H1 (cell line): ENCODE measurements around the gene TEAD3. TPM values are rescaled to one million over a fixed set of nuclear protein-coding genes. Genes with fewer than 3 reads are reported as not detected.

Experiments
- CTCF ChIA-PET: fragments of 300-600 bp; sonication (Branson Sonifier 250); formaldehyde crosslinking; loops from one replicate; lab custom pipeline; 2021; ENCODE audit not compliant: partially characterized antibody; lab: Charles Lee
- POLR2A ChIA-PET: fragments of 300-600 bp; sonication (Branson Sonifier 250); formaldehyde crosslinking; loops from one replicate; lab custom pipeline; 2021; ENCODE audit warnings: inconsistent platforms; ENCODE audit not compliant: partially characterized antibody; lab: Charles Lee
- DNase-seq, 2 experiments: peaks; one replicate each; pipeline versions ENCODE4 v3.0.0 to v3.0.0-alpha.2; 2010 to 2022; ENCODE audit warnings: low spot score in 2 of 2, low read depth in 1 of 2, mixed read lengths in 1 of 2
- FAIRE-seq: peaks from 2 replicates; lab custom pipeline; 2011; peaks lifted over from hg19 to GRCh38; lab: Jason Lieb, UNC
- H2AFZ ChIP-seq: 2 replicates; pipeline ENCODE4 v1.8.1; 2012; ENCODE audit warnings: low read length, inconsistent platforms
- H2AK5ac ChIP-seq: 2 replicates; pipeline ENCODE4 v1.6.1; 2013; ENCODE audit warnings: low read depth, low read length
- H2BK120ac ChIP-seq: replicated peaks from 2 replicates; pipeline ENCODE3; 2013; ENCODE audit warnings: low read depth, low read length, inconsistent platforms
- H2BK12ac ChIP-seq: 2 replicates; pipeline ENCODE4 v1.6.1; 2013; ENCODE audit warnings: low read depth, low read length
- H2BK15ac ChIP-seq: 2 replicates; pipeline ENCODE4 v1.6.1; 2013; ENCODE audit warnings: low read length
- H2BK20ac ChIP-seq: 2 replicates; pipeline ENCODE4 v1.6.1; 2013; ENCODE audit warnings: low read length
- H2BK5ac ChIP-seq: 2 replicates; pipeline ENCODE4 v1.6.1; 2013; ENCODE audit warnings: low read depth, low read length
- H3K14ac ChIP-seq: 2 replicates; pipeline ENCODE4 v1.6.1; 2013; ENCODE audit warnings: inconsistent platforms; ENCODE audit not compliant: insufficient read length
- H3K18ac ChIP-seq: 2 replicates; pipeline ENCODE4 v1.6.1; 2013; ENCODE audit warnings: low read length; ENCODE audit errors: extremely low read depth
- H3K23ac ChIP-seq: 2 replicates; pipeline ENCODE4 v1.6.1; 2013; ENCODE audit warnings: inconsistent platforms; ENCODE audit not compliant: insufficient read length
- H3K23me2 ChIP-seq: 2 replicates; pipeline ENCODE4 v1.6.1; 2013; ENCODE audit warnings: low read depth, low read length
- H3K27ac ChIP-seq: 2 replicates; pipeline ENCODE4 v1.6.1; 2011; ENCODE audit warnings: low read depth, low read length, inconsistent platforms
- H3K27me3 ChIP-seq, 4 experiments: replicated peaks in 1 of 4; 1 replicate in 1 of 4; 2 replicates in 3 of 4; pipeline versions ENCODE4 v1.6.1 to v1.8.1; 2011 to 2013; ENCODE audit warnings: low read length in 3 of 4, mild to moderate bottlenecking in 3 of 4, inconsistent platforms in 2 of 4, mixed read lengths in 2 of 4, moderate library complexity in 1 of 4; ENCODE audit not compliant: control insufficient read depth in 3 of 4, insufficient read depth in 3 of 4; ENCODE audit errors: extremely low read depth in 1 of 4
- H3K36me3 ChIP-seq, 4 experiments: 2 replicates each; pipeline versions ENCODE4 v1.6.1 to v1.8.1; 2011 to 2013; ENCODE audit warnings: mild to moderate bottlenecking in 4 of 4, low read length in 3 of 4, moderate library complexity in 2 of 4, control low read depth in 1 of 4, inconsistent platforms in 1 of 4; ENCODE audit not compliant: insufficient read depth in 4 of 4, control insufficient read depth in 2 of 4
- H3K4ac ChIP-seq: replicated peaks from 2 replicates; pipeline ENCODE3; 2013; ENCODE audit warnings: low read length, low read depth, mixed read lengths, inconsistent platforms; ENCODE audit not compliant: insufficient read length
- H3K4me1 ChIP-seq, 4 experiments: replicated peaks in 1 of 4; 1 replicate in 1 of 4; 2 replicates in 3 of 4; pipeline versions ENCODE4 v1.6.1 to v1.8.1; 2011 to 2013; ENCODE audit warnings: low read length in 3 of 4, inconsistent platforms in 2 of 4, mixed read lengths in 1 of 4; ENCODE audit not compliant: insufficient read depth in 4 of 4, control insufficient read depth in 3 of 4
- H3K4me2 ChIP-seq, 2 experiments: 2 replicates each; pipeline versions ENCODE4 v1.6.1 to v1.8.1; 2011 to 2013; ENCODE audit warnings: low read depth in 2 of 2, low read length in 2 of 2, control low read depth in 1 of 2, inconsistent platforms in 1 of 2, mild to moderate bottlenecking in 1 of 2; ENCODE audit not compliant: insufficient read depth in 1 of 2
- H3K4me3 ChIP-seq, 4 experiments: fragments of 200-600, 300-600 bp in 1 of 4; sonication (generic), shearing (Covaris generic), sonication (Bioruptor Twin) in 1 of 4; 2 replicates each; pipeline versions ENCODE4 v1.5.1 to v1.8.1; 2011 to 2016; ENCODE audit warnings: low read length in 4 of 4, low read depth in 3 of 4, control low read depth in 2 of 4, inconsistent platforms in 2 of 4, mild to moderate bottlenecking in 2 of 4, mixed read lengths in 1 of 4, moderate library complexity in 1 of 4; ENCODE audit not compliant: insufficient read depth in 2 of 4; ENCODE audit errors: extremely low read depth in 1 of 4
- H3K56ac ChIP-seq: replicated peaks from 2 replicates; pipeline ENCODE3; 2013; ENCODE audit warnings: low read depth, mild to moderate bottlenecking, mixed read lengths, low read length, inconsistent platforms; ENCODE audit not compliant: insufficient read length
- H3K79me1 ChIP-seq: 2 replicates; pipeline ENCODE4 v1.6.1; 2013; ENCODE audit warnings: low read depth, low read length, control low read depth
- H3K79me2 ChIP-seq, 2 experiments: 2 replicates each; pipeline versions ENCODE4 v1.6.1 to v1.8.1; 2012 to 2013; ENCODE audit warnings: low read length in 2 of 2, mild to moderate bottlenecking in 2 of 2, inconsistent platforms in 1 of 2; ENCODE audit not compliant: insufficient read depth in 2 of 2, control insufficient read depth in 1 of 2
- H3K9ac ChIP-seq, 4 experiments: replicated peaks in 1 of 4; 1 replicate in 1 of 4; 2 replicates in 3 of 4; pipeline versions ENCODE4 v1.6.1 to v1.8.1; 2011 to 2013; ENCODE audit warnings: low read depth in 3 of 4, low read length in 3 of 4, control low read depth in 2 of 4, mild to moderate bottlenecking in 2 of 4, moderate library complexity in 2 of 4, inconsistent platforms in 1 of 4; ENCODE audit errors: extremely low read depth in 1 of 4
- H3K9me3 ChIP-seq, 2 experiments: 2 replicates each; pipeline versions ENCODE4 v1.6.1 to v1.8.1; 2012 to 2013; ENCODE audit warnings: mild to moderate bottlenecking in 2 of 2, moderate library complexity in 2 of 2, control low read depth in 1 of 2, inconsistent platforms in 1 of 2, low read depth in 1 of 2, low read length in 1 of 2, mixed read lengths in 1 of 2; ENCODE audit not compliant: insufficient read depth in 2 of 2
- H4K20me1 ChIP-seq, 2 experiments: replicated peaks in 1 of 2; 2 replicates each; pipeline versions ENCODE3 to v1.8.1; 2011 to 2013; ENCODE audit warnings: inconsistent platforms in 2 of 2, low read length in 2 of 2, mild to moderate bottlenecking in 1 of 2; ENCODE audit not compliant: insufficient read depth in 2 of 2, control insufficient read depth in 1 of 2
- H4K5ac ChIP-seq: 2 replicates; pipeline ENCODE4 v1.6.1; 2013; ENCODE audit warnings: low read length, low read depth, mixed read lengths, inconsistent platforms; ENCODE audit not compliant: insufficient read length
- H4K8ac ChIP-seq: 2 replicates; pipeline ENCODE4 v1.8.0; 2013; ENCODE audit warnings: mild to moderate bottlenecking, moderate library complexity, low read length, inconsistent platforms; ENCODE audit not compliant: insufficient read depth; ENCODE audit errors: extremely low read depth
- H4K91ac ChIP-seq: replicated peaks from 2 replicates; pipeline ENCODE3; 2013; ENCODE audit warnings: low read length, mixed read lengths, inconsistent platforms; ENCODE audit not compliant: insufficient read length
- EP300 ChIP-seq, 2 experiments: IDR thresholded peaks; 1 replicate in 1 of 2; 2 replicates in 1 of 2; pipeline ENCODE4 v1.6.1; 2011 to 2012; ENCODE audit warnings: low read depth in 2 of 2, low read length in 2 of 2, mild to moderate bottlenecking in 2 of 2, borderline replicate concordance in 1 of 2, inconsistent platforms in 1 of 2, moderate library complexity in 1 of 2
- HDAC6 ChIP-seq: IDR thresholded peaks from one replicate; pipeline ENCODE4 v1.7.1; 2012; ENCODE audit warnings: low read depth, mild to moderate bottlenecking, inconsistent platforms, low read length, moderate library complexity
- NANOG ChIP-seq: IDR thresholded peaks from 2 replicates; pipeline ENCODE4 v1.6.1; 2011; ENCODE audit warnings: low read length, low read depth, mild to moderate bottlenecking, inconsistent platforms; ENCODE audit not compliant: insufficient read depth, poor library complexity, severe bottlenecking
- RAD21 ChIP-seq, 2 experiments: IDR thresholded peaks in 1 of 2; conservative IDR thresholded peaks in 1 of 2; 2 replicates each; pipeline ENCODE4 v1.6.1; 2011; ENCODE audit warnings: low read depth in 2 of 2, low read length in 2 of 2, improper control_type of control experiment in 1 of 2, inconsistent platforms in 1 of 2, mild to moderate bottlenecking in 1 of 2, moderate library complexity in 1 of 2
- SRF ChIP-seq: IDR thresholded peaks from 2 replicates; pipeline ENCODE4 v1.6.1; 2011; ENCODE audit warnings: mild to moderate bottlenecking, low read depth, low read length, moderate library complexity
- TEAD4 ChIP-seq: IDR thresholded peaks from 2 replicates; pipeline ENCODE4 v1.6.1; 2012; ENCODE audit warnings: low read depth, low read length, inconsistent platforms, mixed read lengths
- YY1 ChIP-seq: IDR thresholded peaks from 2 replicates; pipeline ENCODE4 v1.6.1; 2011; ENCODE audit warnings: low read depth, mild to moderate bottlenecking, low read length
- WGBS, 2 experiments: shearing (Covaris generic) in 1 of 2; methylation state at CpG; one replicate each; pipeline versions ENCODE4 v1.1.6 to v1.1.7; 2013 to 2015; ENCODE audit warnings: low lambda C conversion rate in 2 of 2, mixed read lengths in 2 of 2, inconsistent platforms in 1 of 2, low coverage in 1 of 2, missing lambda C conversion rate in 1 of 2; ENCODE audit not compliant: insufficient replicate concordance in 2 of 2, insufficient coverage in 1 of 2, insufficient read length in 1 of 2; ENCODE audit errors: extremely low coverage in 1 of 2, missing lambda C conversion rate in 1 of 2; 5-methylcytosine and 5-hydroxymethylcytosine counted together
- polyA plus RNA-seq, 7 experiments: library from polyadenylated mRNA; depleted of rRNA in 3 of 7; stranded (reverse) in 5 of 7; unstranded in 2 of 7; fragments of >200 nt in 5 of 7; fragments of 200-250 nt in 2 of 7; gene quantifications; 1 replicate in 5 of 7; 2 replicates in 1 of 7; 4 replicates in 1 of 7; pipeline versions ENCODE4 v1.2.1 to v1.2.3, GENCODE V29; 2011 to 2013; ENCODE audit warnings: missing spikeins in 2 of 7, mixed read lengths in 2 of 7
- total RNA-seq: library from RNA; stranded (reverse); fragmentation: NEBNext Ultra II Directional; extraction: Animal tissue kit (Norgen Biotek cat#: 25700); gene quantifications from 2 replicates; pipeline ENCODE4 v1.2.1, GENCODE V29; 2021
- TF ChIP-seq, protein P1 (sequence below), 3 experiments: IDR thresholded peaks; 1 replicate in 2 of 3; 2 replicates in 1 of 3; pipeline versions ENCODE4 v1.5.1 to v1.6.1; 2011; ENCODE audit warnings: low read length in 3 of 3, mild to moderate bottlenecking in 3 of 3, inconsistent platforms in 2 of 3, low read depth in 1 of 3, moderate library complexity in 1 of 3; ENCODE audit not compliant: insufficient read depth in 1 of 3; ENCODE audit errors: control extremely low read depth in 1 of 3

Gene TEAD3
- total and polyA plus RNA-seq, 2 of the 8 experiments (the other 6 are each of a cell fraction or from before 2014, with no cell fraction given) = 20.1 to 28.7 TPM

DNA sequence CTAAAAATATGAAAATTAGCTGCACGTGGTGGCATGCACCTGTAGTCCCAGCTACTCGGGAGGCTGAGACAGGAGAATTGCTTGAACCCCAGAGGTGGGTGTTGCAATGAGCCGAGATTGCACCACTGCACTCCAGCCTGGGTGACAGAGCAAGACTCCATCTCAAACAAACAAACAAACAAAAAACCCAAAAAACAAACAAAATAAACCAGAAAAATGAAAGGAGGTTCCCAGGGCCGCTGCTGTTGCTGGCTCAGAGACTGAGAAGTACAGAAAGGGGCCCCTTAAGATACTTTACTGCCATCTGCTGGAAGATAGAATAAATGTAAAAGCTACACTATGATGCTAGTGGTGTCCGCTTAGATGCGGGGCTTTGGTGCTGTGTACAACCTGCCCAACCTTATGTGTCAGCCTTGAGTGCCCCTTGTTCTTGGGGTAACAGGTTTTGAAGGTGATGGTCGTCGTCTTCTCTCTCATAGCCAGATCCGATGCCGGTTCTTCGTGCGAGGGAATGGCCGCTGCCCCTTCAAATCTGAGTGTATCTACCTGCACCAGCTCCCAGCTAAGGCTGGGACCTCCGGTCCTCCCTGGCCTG, 47.5 kb downstream of the TEAD3 start:
- H4K5ac ChIP-seq = no peak overlapping the region
- H3K27me3 ChIP-seq = no peaks in the 10 kb centered on the region
- H3K18ac ChIP-seq = no peak overlapping the region
- H3K4me1 ChIP-seq = peaks cover 3 to 11% (median 8%) of the 10 kb centered on the region in 4 experiments; a peak in 6 of 7 replicates
- WGBS, 2 experiments = 48% methylated on average over 14 of the region's 14 CpGs; no CpG with 5 or more reads in 1 of the 2 experiments
- H4K20me1 ChIP-seq = peaks cover 0 to 2% of the 10 kb centered on the region in 2 experiments
- H3K9ac ChIP-seq = no peak overlapping the region
- H3K14ac ChIP-seq = no peak overlapping the region
- H3K4me3 ChIP-seq = no peak overlapping the region
- H2BK5ac ChIP-seq = no peak overlapping the region
- no peaks in the 10 kb centered on the region for H3K9me3 ChIP-seq
- H2AK5ac ChIP-seq = no peak overlapping the region
- H3K23me2 ChIP-seq = peaks cover 8% of the 10 kb centered on the region; the same call in 1 of the 2 replicates
- no peak overlapping the region for H3K27ac ChIP-seq
- CTCF ChIA-PET = interaction anchor here (0.6 to 11.0 kb wide), 43 partner anchors 8 to 1563 kb away, joined by 3 to 161 read pairs (median 5); partner anchors contain the start of genes DEF6, PPARD and RPL10A
- no peaks in the 10 kb centered on the region for H3K79me2 ChIP-seq
- DNase-seq = peak in 1 of 2 experiments; percentile 56
- H3K79me1 ChIP-seq = no peaks in the 10 kb centered on the region
- H3K4ac ChIP-seq = no peak overlapping the region
- H2BK120ac ChIP-seq = no peak overlapping the region
- POLR2A ChIA-PET = interaction anchor here (1.1 to 12.4 kb wide), 3 partner anchors 21 to 107 kb away, joined by 4 to 197 read pairs (median 4); partner anchors contain the start of gene RPL10A
- no peak overlapping the region for H4K91ac ChIP-seq
- H3K4me2 ChIP-seq = no peak overlapping the region
- H2BK15ac ChIP-seq = no peak overlapping the region
- H2BK12ac ChIP-seq = peak overlapping the region; percentile 56; the same call in 1 of the 2 replicates
- TF ChIP-seq TEAD4 (no peak), YY1 (no peak), SRF (no peak), HDAC6 (no peak), NANOG (no peak), RAD21 (IDR thresholded peaks at IDR 0.05 in 1 of 2, conservative IDR thresholded peaks at IDR 0.05 in 1 of 2; ENCODE audit: low read depth in 2 of 2, low read length in 2 of 2) (peak; percentile 88 to 93), EP300 (IDR thresholded peaks at IDR 0.05; ENCODE audit: borderline replicate concordance in 1 of 2, low read depth in 2 of 2, low read length in 2 of 2) (no peak)
- TF ChIP-seq, protein P1, sequence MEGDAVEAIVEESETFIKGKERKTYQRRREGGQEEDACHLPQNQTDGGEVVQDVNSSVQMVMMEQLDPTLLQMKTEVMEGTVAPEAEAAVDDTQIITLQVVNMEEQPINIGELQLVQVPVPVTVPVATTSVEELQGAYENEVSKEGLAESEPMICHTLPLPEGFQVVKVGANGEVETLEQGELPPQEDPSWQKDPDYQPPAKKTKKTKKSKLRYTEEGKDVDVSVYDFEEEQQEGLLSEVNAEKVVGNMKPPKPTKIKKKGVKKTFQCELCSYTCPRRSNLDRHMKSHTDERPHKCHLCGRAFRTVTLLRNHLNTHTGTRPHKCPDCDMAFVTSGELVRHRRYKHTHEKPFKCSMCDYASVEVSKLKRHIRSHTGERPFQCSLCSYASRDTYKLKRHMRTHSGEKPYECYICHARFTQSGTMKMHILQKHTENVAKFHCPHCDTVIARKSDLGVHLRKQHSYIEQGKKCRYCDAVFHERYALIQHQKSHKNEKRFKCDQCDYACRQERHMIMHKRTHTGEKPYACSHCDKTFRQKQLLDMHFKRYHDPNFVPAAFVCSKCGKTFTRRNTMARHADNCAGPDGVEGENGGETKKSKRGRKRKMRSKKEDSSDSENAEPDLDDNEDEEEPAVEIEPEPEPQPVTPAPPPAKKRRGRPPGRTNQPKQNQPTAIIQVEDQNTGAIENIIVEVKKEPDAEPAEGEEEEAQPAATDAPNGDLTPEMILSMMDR (IDR thresholded peaks at IDR 0.05; ENCODE audit: control extremely low read depth in 1 of 3, insufficient read depth in 1 of 3, low read depth in 1 of 3, low read length in 3 of 3) = peak; percentile 4 to 84 (median 61)
- TF ChIP-seq, all 59 proteins: peak for 2
- no peak overlapping the region for H2AFZ ChIP-seq
- no peak overlapping the region for H4K8ac ChIP-seq
- no peak overlapping the region for H2BK20ac ChIP-seq
- no peak overlapping the region for H3K56ac ChIP-seq
- no peak for FAIRE-seq
- no peaks in the 10 kb centered on the region for H3K36me3 ChIP-seq
- no peak overlapping the region for H3K23ac ChIP-seq
